Measurements from ENCODE around the gene F5.

The F5 gene

GRCh38 chr1:169565335-169566271, 20.7 kb downstream of the F5 start:
- TF ChIP-seq, protein P1, sequence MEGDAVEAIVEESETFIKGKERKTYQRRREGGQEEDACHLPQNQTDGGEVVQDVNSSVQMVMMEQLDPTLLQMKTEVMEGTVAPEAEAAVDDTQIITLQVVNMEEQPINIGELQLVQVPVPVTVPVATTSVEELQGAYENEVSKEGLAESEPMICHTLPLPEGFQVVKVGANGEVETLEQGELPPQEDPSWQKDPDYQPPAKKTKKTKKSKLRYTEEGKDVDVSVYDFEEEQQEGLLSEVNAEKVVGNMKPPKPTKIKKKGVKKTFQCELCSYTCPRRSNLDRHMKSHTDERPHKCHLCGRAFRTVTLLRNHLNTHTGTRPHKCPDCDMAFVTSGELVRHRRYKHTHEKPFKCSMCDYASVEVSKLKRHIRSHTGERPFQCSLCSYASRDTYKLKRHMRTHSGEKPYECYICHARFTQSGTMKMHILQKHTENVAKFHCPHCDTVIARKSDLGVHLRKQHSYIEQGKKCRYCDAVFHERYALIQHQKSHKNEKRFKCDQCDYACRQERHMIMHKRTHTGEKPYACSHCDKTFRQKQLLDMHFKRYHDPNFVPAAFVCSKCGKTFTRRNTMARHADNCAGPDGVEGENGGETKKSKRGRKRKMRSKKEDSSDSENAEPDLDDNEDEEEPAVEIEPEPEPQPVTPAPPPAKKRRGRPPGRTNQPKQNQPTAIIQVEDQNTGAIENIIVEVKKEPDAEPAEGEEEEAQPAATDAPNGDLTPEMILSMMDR (IDR thresholded peaks at IDR 0.05; ENCODE audit: insufficient read depth, low read depth, low read length, missing control alignments) = no peak
- DNase-seq (ENCODE audit: low read depth) = peak; percentile 46
- H3K4me3 ChIP-seq (ENCODE audit: low read length) = no peak overlapping the region

GRCh38 chr1:169563650-169564049, 22.6 kb downstream of the F5 start:
- H3K4me3 ChIP-seq (ENCODE audit: low read length) = no peak overlapping the region
- TF ChIP-seq, protein P1 (IDR thresholded peaks at IDR 0.05; ENCODE audit: insufficient read depth, low read depth, low read length, missing control alignments) = no peak
- no peak for DNase-seq (ENCODE audit: low read depth)

DNA sequence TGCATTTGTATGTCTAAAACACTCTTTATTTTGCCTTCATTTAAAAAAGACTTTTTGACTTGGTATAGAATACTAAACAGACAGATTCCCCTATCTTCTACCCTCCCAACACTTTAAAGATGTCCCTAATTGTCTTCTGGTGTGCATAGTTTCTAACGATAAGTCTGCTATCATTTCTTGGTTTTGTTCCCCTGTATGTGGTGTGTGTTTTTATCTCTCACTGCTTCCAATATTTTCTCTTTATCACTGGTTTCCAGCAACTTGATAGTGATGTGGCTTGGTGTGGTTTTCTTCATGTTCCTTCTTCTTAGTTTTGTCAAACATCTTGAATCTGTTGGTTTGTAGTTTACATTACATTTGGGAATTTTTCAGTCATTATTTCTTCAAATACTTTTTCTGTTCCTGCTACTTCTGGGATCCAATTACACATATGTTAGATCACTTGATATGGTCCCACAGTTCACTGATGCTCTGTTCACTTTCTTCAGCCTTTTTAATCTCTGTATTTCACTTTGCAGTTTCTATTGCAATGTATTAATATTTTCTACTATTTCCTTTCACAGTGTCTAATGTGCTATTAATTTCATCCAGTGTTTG, 23.2 kb downstream of the F5 start:
- H3K4me3 ChIP-seq (ENCODE audit: low read length) = no peak overlapping the region
- TF ChIP-seq, protein P1 (IDR thresholded peaks at IDR 0.05; ENCODE audit: insufficient read depth, low read depth, low read length, missing control alignments) = no peak
- DNase-seq (ENCODE audit: low read depth) = no peak

- DNase-seq (ENCODE audit: low read depth) = no peak
- TF ChIP-seq, protein P1 (IDR thresholded peaks at IDR 0.05; ENCODE audit: insufficient read depth, low read depth, low read length, missing control alignments) = no peak
- no peak overlapping the region for H3K4me3 ChIP-seq (ENCODE audit: low read length)
These were observed 24.6 kb downstream of the F5 start for GRCh38 chr1:169561692-169562091.

DNA sequence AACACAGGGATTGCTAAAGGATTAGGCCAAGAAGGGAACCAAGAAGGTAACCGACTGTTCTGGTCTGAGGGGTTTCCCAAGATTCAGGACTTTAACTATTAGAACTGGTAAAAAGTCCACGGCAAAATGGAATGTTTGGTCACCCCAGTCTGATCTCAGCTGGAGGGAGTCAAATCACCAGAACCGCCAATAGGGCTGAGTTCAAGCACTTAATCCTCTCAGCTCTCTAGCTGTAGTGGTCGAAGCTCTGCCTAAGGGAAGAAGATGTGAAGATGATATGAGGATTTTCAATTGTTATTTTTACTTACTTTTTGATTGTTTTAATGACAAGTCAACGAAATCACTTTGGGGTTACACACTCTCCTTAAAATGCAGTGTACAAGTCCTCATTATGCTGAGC, 29.1 kb downstream of the F5 start:
- no peak for DNase-seq (ENCODE audit: low read depth)
- TF ChIP-seq, protein P1 (IDR thresholded peaks at IDR 0.05; ENCODE audit: insufficient read depth, low read depth, low read length, missing control alignments) = no peak
- no peak overlapping the region for H3K4me3 ChIP-seq (ENCODE audit: low read length)

DNA sequence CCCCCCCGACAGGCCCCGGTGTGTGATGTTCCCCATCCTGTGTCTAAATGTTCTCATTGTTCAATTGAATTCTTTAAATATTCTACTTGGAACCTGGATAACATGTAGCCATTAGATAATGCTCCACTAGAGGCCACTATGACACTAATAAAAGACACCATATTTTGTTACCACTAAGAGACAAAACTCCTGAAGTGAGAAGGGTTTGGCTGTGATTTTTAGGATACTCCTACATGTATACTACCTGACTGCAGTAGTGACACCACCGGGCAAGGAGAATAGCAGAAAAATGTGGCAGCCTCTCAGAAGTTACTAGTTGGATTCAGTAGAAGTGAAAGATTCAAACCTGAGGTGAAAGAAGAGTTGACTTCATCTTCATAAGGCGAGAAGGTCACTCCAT, 36.0 kb downstream of the F5 start:
- TF ChIP-seq, protein P1 (IDR thresholded peaks at IDR 0.05; ENCODE audit: insufficient read depth, low read depth, low read length, missing control alignments) = peak; percentile 44
- peak; percentile 60 for DNase-seq (ENCODE audit: low read depth)
- H3K4me3 ChIP-seq (ENCODE audit: low read length) = no peak overlapping the region
